GM21515 (cell line): Measurements from ENCODE around the gene NOA1.
"Not testable (repeated sequence)": the region's sequence is repeated elsewhere in the genome, so short reads cannot be mapped to it uniquely, and the experiment has no call there.

Source experiments
- ATAC-seq: cut with Tn5 transposase; IDR thresholded peaks from one replicate; pipeline ENCODE4 v1.9.1; 2021; ENCODE audit not compliant: unreplicated experiment

The NOA1 gene

DNA sequence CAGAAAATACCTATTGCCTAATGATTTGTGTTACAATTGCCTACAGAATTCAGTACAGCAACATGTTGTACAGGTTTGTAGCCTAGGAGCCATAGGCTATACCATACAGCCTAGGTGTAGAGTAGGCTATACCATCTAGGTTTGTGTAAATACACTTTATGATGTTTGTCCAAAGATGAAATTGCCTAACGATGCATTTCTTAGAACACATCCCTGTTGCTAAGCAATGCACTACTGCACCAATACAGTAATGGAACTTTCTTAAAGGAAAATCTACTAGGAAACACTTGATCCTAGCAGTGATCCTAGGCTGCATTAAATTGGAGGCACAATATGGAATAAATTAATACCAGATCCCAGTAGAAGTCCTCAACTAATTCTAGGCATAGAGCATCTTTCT is 18.3 kb downstream of the NOA1 start:
- ATAC-seq: no peak

DNA sequence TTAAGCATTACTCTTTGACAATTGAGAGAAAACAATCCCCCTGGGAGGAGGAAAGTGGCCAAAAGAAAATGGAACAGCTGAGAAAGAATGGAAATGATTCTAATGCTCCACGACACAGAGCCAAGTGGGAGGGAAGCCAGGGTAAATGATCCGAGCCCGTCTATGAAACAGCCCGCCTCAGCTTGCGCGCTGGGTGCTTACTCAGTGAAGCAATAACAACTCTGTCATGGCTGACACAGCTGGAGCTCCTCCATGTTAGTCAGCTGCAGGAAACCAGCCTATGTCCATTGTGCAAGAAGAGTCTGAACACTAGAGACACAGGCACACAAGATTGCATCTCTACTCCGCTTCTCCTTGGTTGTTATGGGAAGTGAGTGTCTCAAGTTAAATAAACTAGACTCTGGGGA is 19.3 kb downstream of the NOA1 start:
- no peak for ATAC-seq

DNA sequence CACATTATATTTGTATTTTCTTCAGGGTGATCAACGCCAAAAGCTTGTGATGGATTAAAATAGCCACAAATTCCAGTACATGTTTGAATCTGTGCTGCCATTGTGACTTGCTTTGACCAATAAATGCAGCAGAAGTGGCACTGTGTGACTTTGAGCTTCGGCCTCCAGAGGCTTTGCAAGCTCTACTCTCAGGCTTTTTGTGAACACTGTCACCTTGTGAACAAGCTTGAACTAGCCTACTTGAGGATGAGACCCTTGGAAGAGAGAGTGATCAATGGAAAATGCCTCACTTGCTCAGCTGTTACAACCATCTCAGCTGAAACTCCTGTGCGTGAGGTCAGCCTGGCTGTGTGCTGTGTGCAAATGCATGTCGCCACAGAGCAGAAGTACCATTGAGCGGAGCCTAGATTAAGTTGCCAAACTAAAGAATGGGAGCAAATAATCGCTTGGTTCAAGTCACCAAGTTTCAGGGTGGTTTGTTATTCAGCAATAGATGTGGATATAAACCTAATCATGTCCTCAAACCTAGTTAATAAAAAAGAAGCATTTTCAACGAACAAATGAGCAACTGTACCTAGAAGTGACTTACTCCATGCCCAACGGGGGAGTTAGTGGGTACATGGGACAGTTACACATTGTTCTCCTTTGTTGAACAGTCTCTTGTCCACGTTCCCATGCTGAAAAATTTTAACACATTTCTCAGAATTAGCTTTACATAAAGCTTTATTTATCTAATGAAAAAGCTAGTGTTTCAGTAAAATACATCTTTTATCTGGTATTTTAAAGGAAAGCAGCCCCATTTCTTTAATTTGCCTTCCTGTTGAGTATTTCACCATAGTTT is 23.5 kb downstream of the NOA1 start:
- ATAC-seq: no peak

DNA sequence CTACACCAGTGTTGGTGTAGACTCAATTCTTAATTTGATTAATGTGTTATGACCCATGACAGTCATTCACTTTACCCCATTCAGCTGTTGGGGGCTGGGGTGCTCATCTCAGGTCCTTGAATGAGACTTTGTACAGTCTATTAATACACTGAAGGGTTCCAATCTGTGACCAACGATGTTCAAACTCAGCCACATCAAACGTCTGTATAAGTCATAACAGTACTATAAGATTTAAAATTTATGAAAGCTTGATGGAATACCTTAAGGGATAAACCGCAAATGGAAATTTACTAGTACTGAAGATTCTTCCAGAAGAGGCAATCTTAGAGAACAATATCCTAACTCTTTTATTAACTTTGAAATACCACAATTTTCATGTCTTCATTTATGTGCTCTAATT is 36.0 kb downstream of the NOA1 start:
- no peak for ATAC-seq

DNA sequence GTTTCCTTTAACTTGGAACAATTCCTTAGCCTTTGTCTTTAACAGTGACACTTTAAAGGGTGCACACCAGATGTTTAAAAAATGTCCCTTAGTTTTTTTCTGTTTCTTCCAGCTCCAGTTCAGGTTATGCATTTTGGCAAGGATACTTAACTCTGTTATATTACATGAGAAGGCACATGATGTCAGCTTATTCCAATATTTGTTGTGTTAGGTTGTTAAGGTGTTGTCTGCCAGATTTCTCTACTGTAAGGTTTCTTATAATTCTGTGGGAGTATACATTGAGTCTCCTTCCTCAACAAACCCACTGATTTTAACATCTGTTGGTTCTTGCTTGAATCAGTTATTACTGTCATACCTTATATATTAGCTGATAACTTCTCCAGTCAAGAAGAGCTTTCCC is 36.4 kb downstream of the NOA1 start:
- no peak for ATAC-seq

DNA sequence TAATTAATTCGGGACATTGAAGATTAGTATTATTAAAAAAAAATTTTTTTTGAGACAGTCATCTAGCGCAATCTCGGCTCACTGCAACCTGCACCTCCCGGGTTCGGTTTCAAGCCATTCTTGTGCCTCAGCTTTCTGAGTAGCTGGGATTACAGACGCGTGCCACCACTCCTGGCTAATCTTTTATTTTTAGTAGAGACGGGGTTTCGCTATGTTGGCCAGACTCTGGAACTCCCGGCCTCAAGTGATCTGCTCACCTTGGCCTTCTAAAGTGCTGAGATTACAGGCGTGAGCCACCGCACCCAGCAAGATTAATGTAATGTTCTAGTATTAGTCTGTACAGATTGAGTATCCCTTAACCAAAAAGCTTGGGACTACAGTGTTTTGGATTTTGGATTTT is 37.0 kb downstream of the NOA1 start:
- ATAC-seq: no peak

DNA sequence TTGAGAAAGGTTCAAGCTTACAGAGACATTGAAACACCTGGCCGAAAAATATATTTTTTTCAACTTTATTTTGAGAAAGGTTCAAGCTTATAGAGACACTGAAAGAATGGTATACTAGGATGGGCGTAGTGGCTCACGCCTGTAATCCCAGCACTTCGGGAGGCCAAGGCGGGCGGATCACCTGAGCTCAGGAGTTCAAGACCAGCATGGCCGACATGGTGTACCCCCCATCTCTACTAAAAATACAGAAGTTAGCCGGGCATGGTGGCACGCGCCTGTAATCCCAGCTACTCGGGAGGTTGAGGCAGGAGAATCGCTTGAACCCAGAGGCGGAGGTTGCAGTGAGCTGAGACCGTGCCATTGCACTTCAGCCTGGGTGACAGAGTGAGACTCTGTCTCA is 37.6 kb downstream of the NOA1 start:
- ATAC-seq: not testable (repeated sequence)

DNA sequence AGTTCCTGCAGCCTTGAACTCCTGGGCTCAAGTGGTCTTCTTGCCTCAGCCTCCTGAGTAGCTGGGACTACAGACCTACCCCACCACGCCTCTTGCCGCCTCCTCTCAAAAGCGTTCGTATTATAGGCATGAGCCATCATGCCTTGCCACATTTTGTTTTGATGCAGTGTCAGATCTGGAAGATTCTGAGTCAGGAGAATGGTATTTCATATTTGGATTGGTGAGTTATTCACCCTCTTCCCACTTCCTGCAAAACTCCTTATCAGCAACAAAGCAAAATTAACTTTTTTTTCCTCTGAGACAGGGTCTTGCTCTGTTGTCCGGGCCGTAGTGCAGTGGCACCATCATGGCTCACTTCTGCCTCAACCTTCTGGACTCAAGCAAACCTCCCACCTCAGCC is 40.1 kb downstream of the NOA1 start:
- no peak for ATAC-seq

DNA sequence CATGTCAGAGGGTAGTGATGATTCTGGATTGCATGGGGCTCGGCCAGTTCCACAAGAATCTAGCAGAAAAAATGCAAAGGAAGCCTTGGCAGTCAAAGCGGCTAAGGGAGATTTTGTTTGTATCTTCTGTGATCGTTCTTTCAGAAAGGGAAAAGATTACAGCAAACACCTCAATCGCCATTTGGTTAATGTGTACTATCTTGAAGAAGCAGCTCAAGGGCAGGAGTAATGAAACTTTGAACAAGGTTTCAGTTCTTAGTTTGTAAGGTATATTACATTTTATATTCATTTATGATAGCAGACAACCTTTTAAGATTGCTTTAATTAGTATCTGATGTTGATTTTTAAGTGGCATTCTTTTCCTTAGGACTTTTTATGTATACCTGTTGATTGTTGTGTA is 45.5 kb downstream of the NOA1 start:
- ATAC-seq: no peak

DNA sequence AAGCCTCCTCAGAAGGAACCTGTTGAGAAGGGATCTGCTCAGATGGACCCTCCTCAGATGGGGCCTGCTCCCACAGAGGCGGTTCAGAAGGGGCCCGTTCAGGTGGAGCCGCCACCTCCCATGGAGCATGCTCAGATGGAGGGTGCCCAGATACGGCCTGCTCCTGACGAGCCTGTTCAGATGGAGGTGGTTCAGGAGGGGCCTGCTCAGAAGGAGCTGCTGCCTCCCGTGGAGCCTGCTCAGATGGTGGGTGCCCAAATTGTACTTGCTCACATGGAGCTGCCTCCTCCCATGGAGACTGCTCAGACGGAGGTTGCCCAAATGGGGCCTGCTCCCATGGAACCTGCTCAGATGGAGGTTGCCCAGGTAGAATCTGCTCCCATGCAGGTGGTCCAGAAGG is 46.8 kb downstream of the NOA1 start:
- ATAC-seq: no peak

DNA sequence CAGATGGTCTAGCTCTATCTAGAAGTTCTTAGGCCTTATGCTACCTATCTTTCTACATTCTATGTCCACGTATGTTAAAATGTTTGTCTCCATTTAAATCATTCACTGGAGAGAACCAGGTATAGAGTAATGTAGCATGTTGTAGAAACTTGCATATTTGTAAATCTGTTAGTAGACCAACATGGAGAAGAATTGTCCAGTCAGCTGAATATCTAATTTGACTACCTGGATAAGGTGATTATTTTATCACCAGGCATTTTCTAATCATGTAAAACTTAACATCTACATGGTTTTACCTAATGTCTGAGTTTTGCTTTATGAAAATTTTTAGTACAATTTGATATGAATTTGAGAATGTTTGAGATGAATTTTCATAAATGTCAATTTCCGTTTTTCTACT is 50.2 kb downstream of the NOA1 start:
- ATAC-seq: no peak

DNA sequence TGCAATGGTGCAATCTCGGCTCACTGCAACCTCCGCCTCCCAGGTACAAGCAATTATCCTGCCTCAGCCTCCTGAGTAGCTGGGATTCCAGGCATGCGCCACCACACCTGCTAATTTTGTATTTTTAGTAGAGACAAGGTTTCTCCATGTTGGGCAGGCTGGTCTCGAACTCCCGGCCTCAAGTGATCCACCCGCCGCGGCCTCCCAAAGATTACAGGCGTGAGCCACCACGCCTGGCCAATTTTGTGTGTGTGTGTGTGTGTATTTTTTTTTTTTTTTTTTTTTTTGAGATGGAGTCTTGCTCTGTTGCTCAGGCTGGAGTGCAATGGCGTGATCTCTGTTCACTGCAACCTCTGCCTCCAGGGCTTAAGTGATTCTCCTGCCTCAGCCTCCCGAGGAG is 62.4 kb downstream of the NOA1 start:
- ATAC-seq: not testable (repeated sequence)

DNA sequence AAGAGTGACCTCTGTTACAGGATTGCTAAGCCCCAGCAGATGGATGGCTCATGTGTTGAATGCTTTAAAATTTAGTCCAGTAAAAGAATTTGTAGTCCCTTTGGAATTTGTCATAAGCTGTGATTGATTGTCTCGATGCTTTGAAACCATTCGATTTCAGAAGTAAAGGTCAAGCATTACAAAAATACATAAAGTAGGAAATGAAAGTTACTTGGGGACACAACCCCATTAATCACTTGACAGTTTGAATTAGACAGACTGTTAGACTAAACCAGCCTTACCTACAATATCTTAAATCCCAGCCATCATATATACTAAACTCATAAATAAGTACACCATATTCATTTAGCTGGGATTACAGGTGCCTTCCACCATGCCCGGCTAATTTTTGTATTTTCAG is 63.1 kb downstream of the NOA1 start:
- ATAC-seq: no peak
